Nephron progenitor cell (in vitro differentiated cells): ENCODE measurements around the gene BTNL3.

Experiments used
- DNase-seq: peaks from one replicate; pipeline ENCODE4 v3.0.0; 2021
- H3K27ac Mint-ChIP-seq: 2 replicates; pipeline ENCODE4 v1.8.0; 2021; ENCODE audit warnings: mild to moderate bottlenecking, moderate library complexity, mixed read lengths
- H3K27me3 Mint-ChIP-seq: 2 replicates; pipeline ENCODE4 v1.8.0; 2021; ENCODE audit warnings: mild to moderate bottlenecking, low read depth, mixed read lengths; ENCODE audit not compliant: poor library complexity
- H3K36me3 Mint-ChIP-seq: 2 replicates; pipeline ENCODE4 v1.8.0; 2021; ENCODE audit warnings: low read depth, mixed read lengths
- H3K4me1 Mint-ChIP-seq: 2 replicates; pipeline ENCODE4 v1.8.0; 2021; ENCODE audit warnings: mixed read lengths
- H3K4me3 Mint-ChIP-seq: 2 replicates; pipeline ENCODE4 v1.8.0; 2021; ENCODE audit warnings: mild to moderate bottlenecking, moderate library complexity, mixed read lengths
- H3K9me3 Mint-ChIP-seq: 2 replicates; pipeline ENCODE4 v1.8.0; 2021; ENCODE audit warnings: mild to moderate bottlenecking, moderate library complexity, mixed read lengths
- CTCF ChIP-seq: fragments of 200-600 bp; sonication (generic); IDR thresholded peaks from 2 replicates; pipeline ENCODE4 v1.5.0; 2021; ENCODE audit warnings: antibody characterized with exemption

BTNL3 gene

GRCh38 chr5:181054138-181054537 lies 65.5 kb downstream of the BTNL3 start:
- no peak for DNase-seq
- Mint-ChIP-seq H3K4me1 (peaks cover 34% of the 10 kb centered on the region), H3K9me3 (peaks cover 4% of the 10 kb centered on the region), H3K36me3 (no peaks in the 10 kb centered on the region), H3K27ac (no peak overlapping the region), H3K27me3 (peaks cover 99% of the 10 kb centered on the region), H3K4me3 (peak overlapping the region; percentile 78)
- no peak for TF ChIP-seq CTCF

DNA sequence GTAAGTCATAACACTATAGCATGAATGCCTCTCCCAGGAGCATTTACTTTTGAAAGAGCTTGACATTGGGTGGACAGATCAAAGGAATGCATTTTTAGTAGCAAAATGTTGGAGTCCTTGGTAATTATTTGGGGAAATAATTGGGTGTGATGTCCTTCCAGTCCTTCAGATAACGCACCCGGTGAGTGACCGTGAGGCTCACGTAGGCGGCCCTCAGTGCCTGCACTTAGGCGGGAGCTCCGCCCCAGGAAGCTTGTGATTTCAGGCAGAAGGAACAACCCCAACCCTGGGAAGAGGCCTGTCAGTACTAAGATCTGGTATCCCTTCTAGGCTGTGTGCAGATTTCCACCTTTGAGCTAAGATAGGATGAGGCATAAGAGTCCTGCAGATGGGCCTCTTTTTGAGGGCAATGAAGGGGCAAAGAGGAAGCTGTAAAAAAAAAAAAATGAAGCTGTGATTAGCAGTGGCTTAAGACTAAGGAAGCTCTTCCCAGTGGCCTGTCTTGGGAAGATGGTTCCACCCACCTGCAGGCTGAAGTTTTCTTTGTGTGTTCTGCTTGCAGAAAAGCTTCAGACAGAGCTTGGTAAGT lies 66.3 kb downstream of the BTNL3 start:
- Mint-ChIP-seq H3K4me3 (no peak overlapping the region), H3K27ac (no peak overlapping the region), H3K4me1 (peaks cover 34% of the 10 kb centered on the region), H3K27me3 (peaks cover 99% of the 10 kb centered on the region), H3K36me3 (no peaks in the 10 kb centered on the region), H3K9me3 (peaks cover 4% of the 10 kb centered on the region)
- DNase-seq, result no peak
- TF ChIP-seq CTCF, result no peak
